Measurements from ENCODE around the gene VIPR2. TPM values are rescaled to one million over a fixed set of nuclear protein-coding genes. Genes with fewer than 3 reads are reported as not detected.
A peak's percentile ranks its signal among the peaks of the same experiment; 100 is the strongest.

VIPR2 gene
- polyA plus RNA-seq, 3 donors = not detected

DNA sequence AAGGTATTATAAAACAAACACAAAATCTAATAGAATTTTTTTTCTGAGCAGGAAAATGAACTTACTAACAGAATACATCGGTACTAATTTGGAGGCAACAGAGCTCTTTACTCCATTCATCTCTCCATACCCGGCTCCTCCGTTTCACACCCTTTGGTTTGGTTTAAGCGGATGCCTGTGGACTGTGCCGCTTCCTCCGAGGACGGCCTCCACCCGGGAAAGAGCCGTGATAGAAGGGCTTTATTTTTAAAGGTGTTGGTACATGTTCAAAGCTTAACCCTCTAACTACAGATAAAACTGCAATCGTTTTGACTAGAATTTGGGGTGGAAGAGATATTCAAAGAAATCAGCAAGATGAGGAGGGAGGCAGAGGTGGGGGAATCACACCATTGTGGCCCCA, 1.9 kb downstream of the VIPR2 start:
- peak overlapping the region in 1 of 2 donors; percentile 70 for H3K4me3 Mint-ChIP-seq
- no peaks in the 10 kb centered on the region for H3K36me3 Mint-ChIP-seq
- Histone ChIP-seq H3K79me2 (ENCODE audit: insufficient read depth, low read length) (no peaks in the 10 kb centered on the region), H3K27ac (ENCODE audit: low read depth in 1 of 2, low read length in 2 of 2) (no peak overlapping the region), H4K20me1 (ENCODE audit: insufficient read depth, low read length) (no peaks in the 10 kb centered on the region), H3K4me3 (replicated peaks in 1 of 3; ENCODE audit: low read depth in 2 of 3, low read length in 3 of 3) (no peak overlapping the region), H3K27me3 (ENCODE audit: control insufficient read depth in 2 of 2, insufficient read depth in 2 of 2, low read length in 2 of 2) (peaks cover 45 to 57% of the 10 kb centered on the region in 2 donors), H3K4me2 (replicated peaks; ENCODE audit: extremely low read depth, low read length, poor library complexity, severe bottlenecking) (no peak overlapping the region), H3K9me3 (replicated peaks in 1 of 2; ENCODE audit: control insufficient read depth in 1 of 2, insufficient read depth in 1 of 2, low read length in 2 of 2) (peaks cover 0 to 13% of the 10 kb centered on the region in 2 donors), H2AFZ (ENCODE audit: insufficient read depth, low read depth, low read length, poor library complexity, severe bottlenecking) (no peak overlapping the region), H3K4me1 (ENCODE audit: control insufficient read depth in 1 of 2, insufficient read depth in 2 of 2, low read length in 2 of 2) (no peaks in the 10 kb centered on the region), H3K36me3 (replicated peaks in 1 of 2; ENCODE audit: control insufficient read depth in 1 of 2, insufficient read depth in 2 of 2, low read length in 2 of 2) (no peaks in the 10 kb centered on the region), H3K9ac (ENCODE audit: insufficient read depth, low read length, poor library complexity, severe bottlenecking) (no peak overlapping the region)
- no CpG with 5 or more reads among the region's 10 CpGs for WGBS (ENCODE audit: insufficient coverage)
- peak overlapping the region in 1 of 7 donors; percentile 57 for H3K27ac Mint-ChIP-seq
- H3K4me1 Mint-ChIP-seq = peaks cover 3% of the 10 kb centered on the region
- H3K9me3 Mint-ChIP-seq = peaks cover 0 to 6% (median 4%) of the 10 kb centered on the region in 7 donors
- intact Hi-C loops (cut with micrococcal nuclease) = no loop called here
- H3K27me3 Mint-ChIP-seq (ENCODE audit: low read depth in 3 of 3) = peaks cover 34 to 57% (median 37%) of the 10 kb centered on the region in 3 donors
- TF ChIP-seq, protein P1, sequence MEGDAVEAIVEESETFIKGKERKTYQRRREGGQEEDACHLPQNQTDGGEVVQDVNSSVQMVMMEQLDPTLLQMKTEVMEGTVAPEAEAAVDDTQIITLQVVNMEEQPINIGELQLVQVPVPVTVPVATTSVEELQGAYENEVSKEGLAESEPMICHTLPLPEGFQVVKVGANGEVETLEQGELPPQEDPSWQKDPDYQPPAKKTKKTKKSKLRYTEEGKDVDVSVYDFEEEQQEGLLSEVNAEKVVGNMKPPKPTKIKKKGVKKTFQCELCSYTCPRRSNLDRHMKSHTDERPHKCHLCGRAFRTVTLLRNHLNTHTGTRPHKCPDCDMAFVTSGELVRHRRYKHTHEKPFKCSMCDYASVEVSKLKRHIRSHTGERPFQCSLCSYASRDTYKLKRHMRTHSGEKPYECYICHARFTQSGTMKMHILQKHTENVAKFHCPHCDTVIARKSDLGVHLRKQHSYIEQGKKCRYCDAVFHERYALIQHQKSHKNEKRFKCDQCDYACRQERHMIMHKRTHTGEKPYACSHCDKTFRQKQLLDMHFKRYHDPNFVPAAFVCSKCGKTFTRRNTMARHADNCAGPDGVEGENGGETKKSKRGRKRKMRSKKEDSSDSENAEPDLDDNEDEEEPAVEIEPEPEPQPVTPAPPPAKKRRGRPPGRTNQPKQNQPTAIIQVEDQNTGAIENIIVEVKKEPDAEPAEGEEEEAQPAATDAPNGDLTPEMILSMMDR (IDR thresholded peaks at IDR 0.05) = no peak
- no peak for DNase-seq

DNA sequence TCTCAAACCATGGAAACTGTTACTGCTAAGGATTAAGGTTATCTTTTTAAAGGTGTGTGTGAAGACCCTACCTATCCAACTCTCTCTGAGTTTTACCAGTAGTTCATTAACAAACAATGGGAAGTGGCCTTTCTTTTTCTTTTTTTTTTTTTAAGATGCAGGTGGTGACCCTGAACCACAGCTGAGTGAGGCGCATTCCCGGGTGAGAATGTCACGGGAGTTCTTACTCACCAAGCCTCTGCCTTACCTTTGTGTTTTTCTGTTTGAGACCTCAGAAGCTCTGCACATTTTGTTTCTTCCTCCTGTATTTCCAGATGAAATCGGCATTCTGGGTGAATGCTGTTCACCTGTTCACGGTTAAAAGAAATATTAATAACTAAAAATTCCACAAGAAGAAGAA, 2.5 kb downstream of the VIPR2 start:
- intact Hi-C loops (cut with micrococcal nuclease) = no loop called here

More for the DNA sequence above, 2.5 kb downstream of the VIPR2 start:
- Histone ChIP-seq H4K20me1 (ENCODE audit: insufficient read depth, low read length) (no peaks in the 10 kb centered on the region), H3K9ac (ENCODE audit: insufficient read depth, low read length, poor library complexity, severe bottlenecking) (no peak overlapping the region), H3K4me1 (ENCODE audit: control insufficient read depth in 1 of 2, insufficient read depth in 2 of 2, low read length in 2 of 2) (no peaks in the 10 kb centered on the region), H3K79me2 (ENCODE audit: insufficient read depth, low read length) (no peaks in the 10 kb centered on the region), H3K36me3 (replicated peaks in 1 of 2; ENCODE audit: control insufficient read depth in 1 of 2, insufficient read depth in 2 of 2, low read length in 2 of 2) (no peaks in the 10 kb centered on the region), H3K9me3 (replicated peaks in 1 of 2; ENCODE audit: control insufficient read depth in 1 of 2, insufficient read depth in 1 of 2, low read length in 2 of 2) (peaks cover 0 to 13% of the 10 kb centered on the region in 2 donors), H3K4me2 (replicated peaks; ENCODE audit: extremely low read depth, low read length, poor library complexity, severe bottlenecking) (no peak overlapping the region), H3K4me3 (replicated peaks in 1 of 3; ENCODE audit: low read depth in 2 of 3, low read length in 3 of 3) (no peak overlapping the region), H3K27ac (ENCODE audit: low read depth in 1 of 2, low read length in 2 of 2) (no peak overlapping the region), H3K27me3 (ENCODE audit: control insufficient read depth in 2 of 2, insufficient read depth in 2 of 2, low read length in 2 of 2) (peaks cover 45 to 52% of the 10 kb centered on the region in 2 donors), H2AFZ (ENCODE audit: insufficient read depth, low read depth, low read length, poor library complexity, severe bottlenecking) (no peak overlapping the region)
- H3K27ac Mint-ChIP-seq = no peak overlapping the region
- H3K4me3 Mint-ChIP-seq = peak overlapping the region in 1 of 2 donors; percentile 26
- no peaks in the 10 kb centered on the region for H3K36me3 Mint-ChIP-seq
- DNase-seq = no peak
- H3K27me3 Mint-ChIP-seq (ENCODE audit: low read depth in 3 of 3) = peaks cover 34 to 59% (median 37%) of the 10 kb centered on the region in 3 donors
- H3K9me3 Mint-ChIP-seq = peaks cover 0 to 6% (median 4%) of the 10 kb centered on the region in 7 donors
- H3K4me1 Mint-ChIP-seq = peaks cover 3% of the 10 kb centered on the region
- TF ChIP-seq, protein P1 (IDR thresholded peaks at IDR 0.05) = no peak
- WGBS (ENCODE audit: insufficient coverage) = 81% methylated on average over 5 of the region's 5 CpGs

All from CD14-positive monocyte (primary cell).